Mammary microvascular endothelial cell (primary cell): ENCODE measurements around the gene AGTR1. TPM values are rescaled to one million over a fixed set of nuclear protein-coding genes. Genes with fewer than 3 reads are reported as not detected.

ENCODE experiments used
- total RNA-seq: library from RNA; depleted of rRNA; stranded (reverse); fragments of >200 nt; gene quantifications from 2 replicates; pipeline ENCODE4 v1.2.3, GENCODE V29; 2015

Gene AGTR1
- not detected in 2 replicates for total RNA-seq

GRCh38 chr3:148697306-148698189 lies at the start of gene AGTR1:
TSS of gene AGTR1 (plus strand) at chr3:148697903. CDS start at chr3:148741036, 43,133 bp downstream.

Other genes with a start within 250 kb of the AGTR1 start
- gene CPB1, start 129.9 kb downstream of the AGTR1 start, total RNA-seq: not detected in 2 replicates
- gene CPA3, start 167.4 kb downstream of the AGTR1 start, total RNA-seq: 0.33 and 2.3 TPM in 2 replicates